Measurements from ENCODE around the gene OR10G3.

DNA sequence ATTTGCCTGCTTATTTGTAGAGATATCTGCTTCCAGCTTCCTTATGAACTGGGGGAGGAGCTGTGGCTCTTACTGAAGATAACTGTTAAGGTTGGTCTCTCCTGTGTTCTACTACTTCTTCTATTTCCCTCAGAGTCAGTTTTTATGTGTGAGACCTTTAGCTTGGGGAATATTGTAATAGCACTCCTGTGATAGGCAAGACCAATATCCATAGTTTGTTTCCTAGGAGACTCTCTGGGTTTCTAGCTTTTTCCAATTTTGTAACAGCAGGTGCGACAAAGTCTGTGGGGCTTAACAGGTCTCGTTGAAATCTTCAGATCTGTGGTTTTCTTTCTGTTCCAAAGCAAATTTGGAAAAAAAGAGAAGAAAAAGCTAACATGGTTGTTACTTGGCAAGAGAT, at the start of gene OR10G3:
- TF ChIP-seq ZFP3 (CRISPR knock-in tag; IDR thresholded peaks at IDR 0.05) = no peak
- no peak for TF ChIP-seq ISL1 (CRISPR knock-in tag; IDR thresholded peaks at IDR 0.05)
- no peak for TF ChIP-seq ZNF8 (CRISPR knock-in tag; IDR thresholded peaks at IDR 0.05)
- TF ChIP-seq ZNF70 (CRISPR knock-in tag; IDR thresholded peaks at IDR 0.05) = no peak
